Measurements from ENCODE around the gene DGKQ. TPM values are rescaled to one million over a fixed set of nuclear protein-coding genes. Genes with fewer than 3 reads are reported as not detected.

DGKQ gene
- total RNA-seq, 2 donors from 2014 or later: 39.4 to 68.2 TPM

DNA sequence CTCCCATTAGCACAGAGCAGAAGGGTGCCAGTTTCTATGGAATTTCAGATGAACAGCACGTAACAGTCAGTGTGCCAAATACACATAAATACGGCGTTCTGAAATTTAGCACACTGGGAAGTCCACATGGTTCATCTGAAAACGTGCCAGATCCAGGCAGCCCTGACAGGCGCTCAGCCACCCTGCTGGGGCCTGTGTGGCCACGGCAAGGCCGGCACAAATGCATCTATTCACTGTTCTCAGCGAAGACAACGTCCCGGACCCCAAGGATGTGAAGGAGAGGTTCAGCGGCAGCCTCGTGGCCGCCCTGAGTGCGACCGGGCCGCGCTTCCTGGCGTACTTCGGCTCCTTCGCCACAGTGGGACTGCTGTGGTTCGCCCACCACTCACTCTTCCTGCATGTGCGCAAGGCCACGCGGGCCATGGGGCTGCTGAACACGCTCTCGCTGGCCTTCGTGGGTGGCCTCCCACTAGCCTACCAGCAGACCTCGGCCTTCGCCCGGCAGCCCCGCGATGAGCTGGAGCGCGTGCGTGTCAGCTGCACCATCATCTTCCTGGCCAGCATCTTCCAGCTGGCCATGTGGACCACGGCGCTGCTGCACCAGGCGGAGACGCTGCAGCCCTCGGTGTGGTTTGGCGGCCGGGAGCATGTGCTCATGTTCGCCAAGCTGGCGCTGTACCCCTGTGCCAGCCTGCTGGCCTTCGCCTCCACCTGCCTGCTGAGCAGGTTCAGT is 15.6 kb downstream of the DGKQ start:
- no peaks in the 10 kb centered on the region for H3K9me3 ChIP-seq
- H3K36me3 ChIP-seq: no peaks in the 10 kb centered on the region
- no peaks in the 10 kb centered on the region for H3K4me1 ChIP-seq
- no peak for DNase-seq
- H3K27me3 ChIP-seq: no peaks in the 10 kb centered on the region
- H3K4me3 ChIP-seq: no peak overlapping the region
- no peak overlapping the region for H3K27ac ChIP-seq
- TF ChIP-seq, protein P1, sequence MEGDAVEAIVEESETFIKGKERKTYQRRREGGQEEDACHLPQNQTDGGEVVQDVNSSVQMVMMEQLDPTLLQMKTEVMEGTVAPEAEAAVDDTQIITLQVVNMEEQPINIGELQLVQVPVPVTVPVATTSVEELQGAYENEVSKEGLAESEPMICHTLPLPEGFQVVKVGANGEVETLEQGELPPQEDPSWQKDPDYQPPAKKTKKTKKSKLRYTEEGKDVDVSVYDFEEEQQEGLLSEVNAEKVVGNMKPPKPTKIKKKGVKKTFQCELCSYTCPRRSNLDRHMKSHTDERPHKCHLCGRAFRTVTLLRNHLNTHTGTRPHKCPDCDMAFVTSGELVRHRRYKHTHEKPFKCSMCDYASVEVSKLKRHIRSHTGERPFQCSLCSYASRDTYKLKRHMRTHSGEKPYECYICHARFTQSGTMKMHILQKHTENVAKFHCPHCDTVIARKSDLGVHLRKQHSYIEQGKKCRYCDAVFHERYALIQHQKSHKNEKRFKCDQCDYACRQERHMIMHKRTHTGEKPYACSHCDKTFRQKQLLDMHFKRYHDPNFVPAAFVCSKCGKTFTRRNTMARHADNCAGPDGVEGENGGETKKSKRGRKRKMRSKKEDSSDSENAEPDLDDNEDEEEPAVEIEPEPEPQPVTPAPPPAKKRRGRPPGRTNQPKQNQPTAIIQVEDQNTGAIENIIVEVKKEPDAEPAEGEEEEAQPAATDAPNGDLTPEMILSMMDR (IDR thresholded peaks at IDR 0.05): no peak
- no peak overlapping the region for H3K9ac ChIP-seq (ENCODE audit: low read depth in 2 of 2, low read length in 2 of 2)
- intact Hi-C loops (cut with DNase I): no loop called here

DNA sequence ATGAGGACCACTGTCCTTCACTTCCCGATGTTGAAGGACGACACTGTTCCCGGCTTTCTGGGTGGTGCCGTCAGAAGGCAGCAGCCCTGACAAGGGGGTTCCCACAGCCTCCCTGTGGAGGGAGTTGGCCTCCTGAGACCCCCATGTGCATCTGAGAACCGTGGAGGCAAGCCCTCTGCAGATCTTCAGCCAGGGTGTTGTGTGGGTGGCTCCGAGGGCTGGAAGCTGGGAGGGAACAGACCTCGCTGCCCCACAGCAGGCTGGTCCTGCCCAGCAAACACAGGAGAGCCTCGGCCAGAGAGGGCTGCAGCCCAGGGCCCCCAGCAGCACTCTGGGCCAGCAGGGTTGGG is 16.2 kb downstream of the DGKQ start:
- no peaks in the 10 kb centered on the region for H3K9me3 ChIP-seq
- intact Hi-C loops (cut with DNase I): no loop called here
- H3K9ac ChIP-seq (ENCODE audit: low read depth in 2 of 2, low read length in 2 of 2): no peak overlapping the region
- no peak for DNase-seq
- TF ChIP-seq, protein P1 (IDR thresholded peaks at IDR 0.05): no peak
- H3K4me1 ChIP-seq: no peaks in the 10 kb centered on the region
- H3K36me3 ChIP-seq: no peaks in the 10 kb centered on the region
- no peak overlapping the region for H3K4me3 ChIP-seq
- no peaks in the 10 kb centered on the region for H3K27me3 ChIP-seq
- H3K27ac ChIP-seq: no peak overlapping the region

DNA sequence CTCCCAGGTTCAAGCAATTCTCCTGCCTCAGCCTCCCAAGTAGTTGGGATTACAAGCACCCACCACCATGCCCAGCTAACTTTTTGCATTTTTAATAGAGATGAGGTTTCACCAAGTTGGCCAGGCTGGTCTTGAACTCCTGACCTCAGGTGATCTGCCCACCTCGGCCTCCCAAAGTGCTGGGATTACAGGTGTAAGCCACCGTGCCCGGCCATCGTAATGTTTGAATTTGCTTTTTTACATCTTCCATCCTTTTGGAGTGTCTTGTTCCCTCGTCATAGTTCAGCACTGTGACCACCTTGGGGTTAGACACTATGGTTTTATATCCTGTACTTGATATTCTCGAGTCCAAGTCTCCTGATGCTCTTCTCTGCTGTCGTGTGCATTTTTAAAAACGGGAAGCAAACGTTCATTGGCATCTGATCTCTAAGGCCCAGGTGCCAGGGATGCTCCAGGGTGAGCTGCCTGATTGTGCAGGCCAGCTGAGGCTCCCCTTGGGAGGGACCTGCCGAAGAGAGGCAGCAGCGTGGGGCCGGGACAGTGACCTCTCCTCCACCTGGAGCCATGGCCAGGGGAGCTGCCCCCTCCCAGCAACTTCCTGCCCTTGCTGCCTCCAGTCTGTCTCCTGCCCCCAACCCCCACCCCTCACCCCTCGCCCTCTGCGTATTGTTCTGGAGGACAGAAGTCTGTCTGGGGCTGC is 16.7 kb downstream of the DGKQ start:
- no peak for DNase-seq
- TF ChIP-seq, protein P1 (IDR thresholded peaks at IDR 0.05): no peak
- Histone ChIP-seq H3K4me1 (no peaks in the 10 kb centered on the region), H3K9ac (ENCODE audit: low read depth in 2 of 2, low read length in 2 of 2) (no peak overlapping the region), H3K9me3 (no peaks in the 10 kb centered on the region), H3K27me3 (no peaks in the 10 kb centered on the region), H3K27ac (no peak overlapping the region), H3K36me3 (no peaks in the 10 kb centered on the region), H3K4me3 (no peak overlapping the region)
- intact Hi-C loops (cut with DNase I): no loop called here

DNA sequence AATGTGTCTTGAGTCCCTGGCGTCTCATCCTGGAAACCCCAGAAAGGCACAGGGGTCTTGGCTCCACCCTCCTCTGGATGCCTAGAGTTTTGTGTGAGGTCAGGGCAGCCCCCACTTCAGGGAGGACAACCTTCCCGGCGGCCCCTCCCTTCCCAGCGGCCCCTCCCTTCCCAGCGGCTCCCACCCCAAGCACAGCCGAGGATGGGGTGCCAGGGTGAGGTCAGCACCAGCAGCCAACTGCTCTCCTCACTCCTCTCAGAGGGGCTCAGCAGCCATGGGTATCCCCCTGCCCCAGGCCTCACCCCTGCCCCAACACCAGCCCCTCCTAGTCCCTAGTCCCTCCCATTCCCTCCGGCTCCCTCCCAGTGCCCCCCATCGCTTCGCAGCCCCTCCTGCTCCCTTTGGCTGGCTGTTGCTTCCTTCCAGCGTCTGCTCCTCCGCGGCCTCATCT is 17.4 kb downstream of the DGKQ start:
- no peak for DNase-seq
- H3K4me1 ChIP-seq: no peaks in the 10 kb centered on the region
- TF ChIP-seq, protein P1 (IDR thresholded peaks at IDR 0.05): no peak
- no peaks in the 10 kb centered on the region for H3K9me3 ChIP-seq
- no peak overlapping the region for H3K9ac ChIP-seq (ENCODE audit: low read depth in 2 of 2, low read length in 2 of 2)
- no peaks in the 10 kb centered on the region for H3K27me3 ChIP-seq
- intact Hi-C loops (cut with DNase I): no loop called here
- H3K27ac ChIP-seq: no peak overlapping the region
- H3K36me3 ChIP-seq: no peaks in the 10 kb centered on the region
- no peak overlapping the region for H3K4me3 ChIP-seq

DNA sequence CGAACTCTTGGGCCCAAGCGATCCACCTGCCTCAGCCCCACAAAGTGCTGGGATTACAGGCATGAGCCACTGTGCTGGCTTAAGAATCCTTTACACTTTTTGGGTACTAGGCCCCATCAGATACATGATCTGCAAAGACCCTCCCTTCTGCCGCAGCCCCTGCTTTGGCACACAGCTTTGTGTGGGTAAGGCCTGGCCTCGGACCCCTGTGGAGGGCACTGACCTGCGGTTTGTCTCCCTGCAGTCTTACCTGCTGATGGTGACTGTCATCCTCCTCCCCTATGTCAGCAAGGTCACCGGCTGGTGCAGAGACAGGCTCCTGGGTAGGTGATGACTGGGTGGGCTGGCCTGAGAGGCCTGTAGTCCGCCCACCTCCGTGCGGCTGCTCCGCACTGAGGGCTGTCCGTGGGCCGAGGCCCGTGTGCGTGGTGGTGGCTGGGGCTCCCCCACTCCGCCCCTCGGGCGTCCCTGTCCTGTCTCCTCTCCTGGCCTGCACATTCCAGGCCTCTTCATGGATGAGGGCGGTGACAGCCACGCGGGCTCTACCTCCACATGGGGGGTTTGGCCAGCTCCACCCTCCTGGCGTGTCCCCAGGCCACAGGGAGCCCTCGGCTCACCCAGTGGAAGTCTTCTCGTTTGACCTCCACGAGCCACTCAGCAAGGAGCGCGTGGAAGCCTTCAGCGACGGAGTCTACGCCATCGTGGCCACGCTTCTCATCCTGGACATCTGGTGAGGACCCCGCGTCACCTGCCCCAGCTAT is 18.0 kb downstream of the DGKQ start:
- Histone ChIP-seq H3K4me3 (no peak overlapping the region), H3K9me3 (no peaks in the 10 kb centered on the region), H3K9ac (ENCODE audit: low read depth in 2 of 2, low read length in 2 of 2) (no peak overlapping the region), H3K27me3 (no peaks in the 10 kb centered on the region), H3K27ac (no peak overlapping the region), H3K36me3 (no peaks in the 10 kb centered on the region), H3K4me1 (no peaks in the 10 kb centered on the region)
- TF ChIP-seq, protein P1 (IDR thresholded peaks at IDR 0.05): no peak
- no peak for DNase-seq
- intact Hi-C loops (cut with DNase I): no loop called here

Data from colonic mucosa (tissue), 4 donors.